Activated CD4-positive, alpha-beta memory T cell treated with anti-CD3 and anti-CD28 coated beads, Interleukin-2, amount 10 ng/mL, durations not matched to agents 7 days and 5 days (primary cell): Measurements from ENCODE around the gene C20orf204. TPM values are rescaled to one million over a fixed set of nuclear protein-coding genes. Genes with fewer than 3 reads are reported as not detected.
"Not testable (repeated sequence)": the region's sequence is repeated elsewhere in the genome, so short reads cannot be mapped to it uniquely, and the experiment has no call there.

Experiments
- CTCF ChIA-PET: fragments of 350-600 bp; sonication (Branson Sonifier 250); formaldehyde crosslinking; loops from one replicate; lab custom pipeline; 2021; ENCODE audit warnings: antibody characterized with exemption, inconsistent platforms; lab: Charles Lee
- POLR2A ChIA-PET: fragments of 350-600 bp; sonication (Branson Sonifier 250); formaldehyde crosslinking; loops from one replicate; lab custom pipeline; 2021; ENCODE audit warnings: antibody characterized with exemption; lab: Charles Lee
- DNase-seq: peaks from one replicate; pipeline ENCODE4 v3.0.0-alpha.2; 2020
- H3K27ac Mint-ChIP-seq: one replicate; pipeline ENCODE4 v1.8.0; 2021; ENCODE audit warnings: mild to moderate bottlenecking, mixed read lengths
- H3K27me3 Mint-ChIP-seq: one replicate; pipeline ENCODE4 v1.8.0; 2021; ENCODE audit warnings: mixed read lengths
- H3K36me3 Mint-ChIP-seq: one replicate; pipeline ENCODE4 v1.8.0; 2021; ENCODE audit warnings: low read depth, mixed read lengths
- H3K4me1 Mint-ChIP-seq: one replicate; pipeline ENCODE4 v1.8.0; 2021; ENCODE audit warnings: mixed read lengths
- H3K4me3 Mint-ChIP-seq: one replicate; pipeline ENCODE4 v1.8.0; 2021; ENCODE audit warnings: mild to moderate bottlenecking, mixed read lengths
- H3K9me3 Mint-ChIP-seq: one replicate; pipeline ENCODE4 v1.8.0; 2021; ENCODE audit warnings: mixed read lengths
- total RNA-seq, 2 experiments: library from RNA; stranded (reverse); gene quantifications; one replicate each; pipeline ENCODE4 v1.2.3, GENCODE V29; 2021

The C20orf204 gene
- 1 to 10 TPM; 6.9 to 7.2 TPM for total RNA-seq

GRCh38 chr20:64035933-64036345 is at the start of gene C20orf204:
Gene C20orf204 (plus strand): TSS chr20:64036182. CDS start chr20:64036324, 142 bp downstream.
- ChIA-PET POLR2A (interaction anchor here (1.0 to 7.2 kb wide), 3 partner anchors 30 to 58 kb away, joined by 3 to 83 read pairs (median 4); partner anchors contain the start of genes PRPF6 and SAMD10), CTCF (interaction anchor here (6.8 kb wide), 1 partner anchor 55 kb away, joined by 117 read pairs; the partner anchor contains the start of genes PRPF6 and SAMD10)
- Mint-ChIP-seq H3K27ac (peak within 1 kb of the TSS; percentile 97), H3K27me3 (no peaks in the 10 kb centered on the region), H3K4me1 (peaks cover 61% of the 10 kb centered on the region), H3K9me3 (no peaks in the 10 kb centered on the region), H3K36me3 (peaks cover 21% of the 10 kb centered on the region), H3K4me3 (peak within 1 kb of the TSS; percentile 38)
- DNase-seq, result no peak

- Mint-ChIP-seq H3K27ac (no peak overlapping the region), H3K27me3 (no peaks in the 10 kb centered on the region), H3K9me3 (no peaks in the 10 kb centered on the region), H3K36me3 (peaks cover 59% of the 10 kb centered on the region), H3K4me1 (peaks cover 3% of the 10 kb centered on the region), H3K4me3 (no peak overlapping the region)
- no peak for DNase-seq
- ChIA-PET CTCF (no interaction called here), POLR2A (no interaction called here)
These were observed 35.1 kb upstream of the C20orf204 start for GRCh38 chr20:64000906-64001305.

GRCh38 chr20:64001607-64002011 is 34.4 kb upstream of the C20orf204 start:
- H3K4me3 Mint-ChIP-seq, result no peak overlapping the region
- POLR2A ChIA-PET, result interaction anchor here (0.7 kb wide), 1 partner anchor 32 kb away, joined by 3 read pairs; no protein-coding TSS in a partner anchor
- no peak for DNase-seq
- H3K27ac Mint-ChIP-seq, result no peak overlapping the region
- CTCF ChIA-PET, result no interaction called here
- H3K36me3 Mint-ChIP-seq, result peaks cover 60% of the 10 kb centered on the region
- no peaks in the 10 kb centered on the region for H3K9me3 Mint-ChIP-seq
- peaks cover 3% of the 10 kb centered on the region for H3K4me1 Mint-ChIP-seq
- no peaks in the 10 kb centered on the region for H3K27me3 Mint-ChIP-seq

GRCh38 chr20:64003960-64004725 is 31.8 kb upstream of the C20orf204 start:
- Mint-ChIP-seq H3K36me3 (peaks cover 63% of the 10 kb centered on the region), H3K4me3 (no peak overlapping the region), H3K27ac (no peak overlapping the region), H3K9me3 (peaks cover 7% of the 10 kb centered on the region), H3K4me1 (peaks cover 9% of the 10 kb centered on the region), H3K27me3 (no peaks in the 10 kb centered on the region)
- ChIA-PET CTCF (no interaction called here), POLR2A (interaction anchor here (0.8 to 1.5 kb wide), 2 partner anchors 19 to 34 kb away, joined by 3 to 4 read pairs; no protein-coding TSS in a partner anchor)
- no peak for DNase-seq

GRCh38 chr20:64005394-64005793 is 30.6 kb upstream of the C20orf204 start:
- POLR2A ChIA-PET, result no interaction called here
- Mint-ChIP-seq H3K36me3 (peaks cover 66% of the 10 kb centered on the region), H3K9me3 (peaks cover 10% of the 10 kb centered on the region), H3K4me1 (peaks cover 21% of the 10 kb centered on the region), H3K4me3 (no peak overlapping the region), H3K27ac (peak overlapping the region; percentile 29), H3K27me3 (no peaks in the 10 kb centered on the region)
- DNase-seq, result no peak
- CTCF ChIA-PET, result no interaction called here

- no peak overlapping the region for H3K27ac Mint-ChIP-seq
- peaks cover 10% of the 10 kb centered on the region for H3K9me3 Mint-ChIP-seq
- no peak overlapping the region for H3K4me3 Mint-ChIP-seq
- DNase-seq, result no peak
- CTCF ChIA-PET, result no interaction called here
- POLR2A ChIA-PET, result no interaction called here
- no peaks in the 10 kb centered on the region for H3K27me3 Mint-ChIP-seq
- peaks cover 68% of the 10 kb centered on the region for H3K36me3 Mint-ChIP-seq
- H3K4me1 Mint-ChIP-seq, result peaks cover 32% of the 10 kb centered on the region
These were observed 29.5 kb upstream of the C20orf204 start for GRCh38 chr20:64006490-64006889.

GRCh38 chr20:64006902-64007301 is 29.1 kb upstream of the C20orf204 start:
- CTCF ChIA-PET, result interaction anchor here (1.5 kb wide), 1 partner anchor 31 kb away, joined by 7 read pairs; no protein-coding TSS in a partner anchor
- H3K27me3 Mint-ChIP-seq, result no peaks in the 10 kb centered on the region
- H3K4me1 Mint-ChIP-seq, result peaks cover 34% of the 10 kb centered on the region
- no peak for DNase-seq
- H3K9me3 Mint-ChIP-seq, result peaks cover 10% of the 10 kb centered on the region
- POLR2A ChIA-PET, result interaction anchor here (1.1 kb wide), 1 partner anchor 439 kb away, joined by 3 read pairs; no protein-coding TSS in a partner anchor
- no peak overlapping the region for H3K27ac Mint-ChIP-seq
- H3K36me3 Mint-ChIP-seq, result peaks cover 66% of the 10 kb centered on the region
- H3K4me3 Mint-ChIP-seq, result no peak overlapping the region

GRCh38 chr20:64009811-64010387 is 26.1 kb upstream of the C20orf204 start:
- Mint-ChIP-seq H3K9me3 (peaks cover 10% of the 10 kb centered on the region), H3K36me3 (peaks cover 63% of the 10 kb centered on the region), H3K4me1 (peaks cover 54% of the 10 kb centered on the region), H3K27ac (peak overlapping the region; percentile 54), H3K4me3 (no peak overlapping the region), H3K27me3 (no peaks in the 10 kb centered on the region)
- DNase-seq, result peak; percentile 24
- POLR2A ChIA-PET, result interaction anchor here (2.0 kb wide), 1 partner anchor 30 kb away, joined by 8 read pairs; the partner anchor contains the start of genes PRPF6 and SAMD10
- CTCF ChIA-PET, result interaction anchor here (1.3 to 2.3 kb wide), 2 partner anchors 29 to 30 kb away, joined by 4 to 7 read pairs; no protein-coding TSS in a partner anchor

GRCh38 chr20:64010711-64011237 is 25.2 kb upstream of the C20orf204 start:
- ChIA-PET POLR2A (interaction anchor here (2.0 kb wide), 1 partner anchor 31 kb away, joined by 8 read pairs; the partner anchor contains the start of genes PRPF6 and SAMD10), CTCF (interaction anchor here (0.6 to 2.3 kb wide), 3 partner anchors 28 to 410 kb away, joined by 3 to 7 read pairs (median 4); no protein-coding TSS in a partner anchor)
- Mint-ChIP-seq H3K27ac (peak overlapping the region; percentile 54), H3K4me3 (no peak overlapping the region), H3K9me3 (peaks cover 10% of the 10 kb centered on the region), H3K36me3 (peaks cover 64% of the 10 kb centered on the region), H3K4me1 (peaks cover 56% of the 10 kb centered on the region), H3K27me3 (no peaks in the 10 kb centered on the region)
- DNase-seq, result peak; percentile 26

GRCh38 chr20:64011366-64011779 is 24.6 kb upstream of the C20orf204 start:
- H3K4me1 Mint-ChIP-seq, result peaks cover 56% of the 10 kb centered on the region

GRCh38 chr20:64012385-64013154 is 23.4 kb upstream of the C20orf204 start:
- CTCF ChIA-PET, result interaction anchor here (2.0 kb wide), 1 partner anchor 33 kb away, joined by 5 read pairs; the partner anchor contains the start of gene SAMD10
- Mint-ChIP-seq H3K36me3 (peaks cover 64% of the 10 kb centered on the region), H3K9me3 (peaks cover 10% of the 10 kb centered on the region), H3K4me3 (peak overlapping the region; percentile 55), H3K27ac (peak overlapping the region; percentile 95), H3K4me1 (peaks cover 56% of the 10 kb centered on the region)
- not testable (repeated sequence) for H3K27me3 Mint-ChIP-seq, DNase-seq
- POLR2A ChIA-PET, result interaction anchor here (1.2 kb wide), 1 partner anchor 26 kb away, joined by 5 read pairs; no protein-coding TSS in a partner anchor

More at GRCh38 chr20:64011366-64011779, 24.6 kb upstream of the C20orf204 start:
- H3K27ac Mint-ChIP-seq, result peak overlapping the region; percentile 54
- H3K4me3 Mint-ChIP-seq, result no peak overlapping the region
- H3K36me3 Mint-ChIP-seq, result peaks cover 64% of the 10 kb centered on the region
- DNase-seq, result no peak
- no peaks in the 10 kb centered on the region for H3K27me3 Mint-ChIP-seq
- ChIA-PET CTCF (interaction anchor here (2.3 kb wide), 1 partner anchor 27 kb away, joined by 7 read pairs; no protein-coding TSS in a partner anchor), POLR2A (interaction anchor here (2.0 kb wide), 1 partner anchor 31 kb away, joined by 8 read pairs; the partner anchor contains the start of genes PRPF6 and SAMD10)
- peaks cover 10% of the 10 kb centered on the region for H3K9me3 Mint-ChIP-seq

- CTCF ChIA-PET, result no interaction called here
- POLR2A ChIA-PET, result no interaction called here
- H3K4me1 Mint-ChIP-seq, result peaks cover 35% of the 10 kb centered on the region
- no peaks in the 10 kb centered on the region for H3K9me3 Mint-ChIP-seq
- no peak for DNase-seq
- H3K27ac Mint-ChIP-seq, result no peak overlapping the region
- peaks cover 56% of the 10 kb centered on the region for H3K36me3 Mint-ChIP-seq
- H3K27me3 Mint-ChIP-seq, result no peaks in the 10 kb centered on the region
- no peak overlapping the region for H3K4me3 Mint-ChIP-seq
These were observed 20.3 kb upstream of the C20orf204 start for GRCh38 chr20:64015635-64016034.
